T-cell (primary cell): Measurements from ENCODE around the gene RARA. TPM values are rescaled to one million over a fixed set of nuclear protein-coding genes. Genes with fewer than 3 reads are reported as not detected.
A peak's percentile ranks its signal among the peaks of the same experiment; 100 is the strongest.

Experiments used
- ATAC-seq, 4 experiments: fragments of 200-7000 bp in 3 of 4; fragments of 150-1000 bp in 1 of 4; cut with Tn5 transposase; replicated peaks in 1 of 4; 1 replicate in 3 of 4; 2 replicates in 1 of 4; pipeline ENCODE4 v1.10.0; 2021; ENCODE audit warnings: moderate library complexity in 3 of 4, mild to moderate bottlenecking in 2 of 4, moderate number of reproducible peaks in 1 of 4
- CTCF ChIA-PET, 2 donors: fragments of 300-600 bp; sonication (Branson Sonifier 250); formaldehyde crosslinking; loops; one replicate each; lab custom pipeline; 2022; ENCODE audit warnings: antibody characterized with exemption in 2 of 2; lab: Charles Lee
- POLR2A ChIA-PET, 2 donors: fragments of 300-600 bp; sonication (Branson Sonifier 250); formaldehyde crosslinking; loops; one replicate each; lab custom pipeline; 2022; ENCODE audit warnings: antibody characterized with exemption in 2 of 2; lab: Charles Lee
- DNase-seq, 35 experiments: peaks; one replicate each; pipeline versions ENCODE4 v3.0.0 to v3.0.0-alpha.2; 2013 to 2023
- H3K27ac ChIP-seq: one replicate; pipeline ENCODE4 v1.5.1; 2013; ENCODE audit warnings: low read length
- H3K27me3 ChIP-seq, 2 experiments: replicated peaks in 1 of 2; 1 replicate in 1 of 2; 2 replicates in 1 of 2; pipeline versions ENCODE4 v1.6.1 to v1.7.0; 2013; ENCODE audit warnings: low read length in 1 of 2, mixed read lengths in 1 of 2; ENCODE audit not compliant: control insufficient read depth in 2 of 2, insufficient read depth in 2 of 2; ENCODE audit errors: extremely low read depth in 1 of 2
- H3K36me3 ChIP-seq, 2 donors: 1 replicate in 1 of 2; 2 replicates in 1 of 2; pipeline versions ENCODE4 v1.6.1 to v1.7.0; 2013; ENCODE audit warnings: low read length in 1 of 2; ENCODE audit not compliant: control insufficient read depth in 2 of 2, insufficient read depth in 1 of 2; ENCODE audit errors: extremely low read depth in 1 of 2
- H3K4me1 ChIP-seq, 2 experiments: 1 replicate in 1 of 2; 2 replicates in 1 of 2; pipeline versions ENCODE4 v1.6.1 to v1.7.0; 2013; ENCODE audit warnings: low read length in 2 of 2, mixed read lengths in 1 of 2; ENCODE audit not compliant: insufficient read depth in 2 of 2, control insufficient read depth in 1 of 2; ENCODE audit errors: extremely low read depth in 1 of 2
- H3K4me3 ChIP-seq, 2 donors: 1 replicate in 1 of 2; 2 replicates in 1 of 2; pipeline versions ENCODE4 v1.5.1 to v1.7.0; 2013; ENCODE audit warnings: mild to moderate bottlenecking in 2 of 2, low read length in 1 of 2, moderate library complexity in 1 of 2; ENCODE audit not compliant: control insufficient read depth in 1 of 2; ENCODE audit errors: extremely low read depth in 1 of 2
- H3K9me3 ChIP-seq: 2 replicates; pipeline ENCODE4 v1.7.0; 2013
- H3K27ac Mint-ChIP-seq, 2 donors: one replicate each; pipeline ENCODE4 v1.8.0; 2020 to 2021; ENCODE audit warnings: mild to moderate bottlenecking in 2 of 2, mixed read lengths in 2 of 2
- H3K27me3 Mint-ChIP-seq, 2 donors: one replicate each; pipeline ENCODE4 v1.8.0; 2021 to 2022; ENCODE audit warnings: mixed read lengths in 2 of 2
- H3K36me3 Mint-ChIP-seq: one replicate; pipeline ENCODE4 v1.8.0; 2021; ENCODE audit warnings: mixed read lengths
- H3K4me1 Mint-ChIP-seq, 3 donors: one replicate each; pipeline ENCODE4 v1.8.0; 2020 to 2022; ENCODE audit warnings: mixed read lengths in 3 of 3, mild to moderate bottlenecking in 1 of 3
- H3K4me3 Mint-ChIP-seq, 3 donors: one replicate each; pipeline ENCODE4 v1.8.0; 2020 to 2022; ENCODE audit warnings: mild to moderate bottlenecking in 3 of 3, mixed read lengths in 3 of 3, moderate library complexity in 3 of 3
- H3K9me3 Mint-ChIP-seq, 3 donors: one replicate each; pipeline ENCODE4 v1.8.0; 2020 to 2022; ENCODE audit warnings: mixed read lengths in 3 of 3
- WGBS: methylation state at CpG from one replicate; pipeline ENCODE4 v1.1.5; 2013; ENCODE audit warnings: missing lambda C conversion rate; ENCODE audit not compliant: insufficient coverage; 5-methylcytosine and 5-hydroxymethylcytosine counted together
- total RNA-seq, 35 experiments: library from RNA in 6 of 35; stranded (reverse) in 6 of 35; fragments of 120-200 nt in 1 of 35; gene quantifications; one replicate each; pipeline versions ENCODE4 v1.2.1 to v1.2.4 and lab custom pipeline; 2013 to 2026

The RARA gene
- total RNA-seq, 5 donors from 2014 or later (not counting 1 experiment from before 2014, with no cell fraction given) = 46.8 to 90.7 (median 69.1) TPM

- peak overlapping the region; percentile 86 to 92 for H3K27ac Mint-ChIP-seq
- peaks cover 13% of the 10 kb centered on the region for H3K36me3 Mint-ChIP-seq
- under 1% methylated on average over 39 of the region's 55 CpGs for WGBS
- Histone ChIP-seq H3K27ac (peak overlapping the region; percentile 84), H3K27me3 (no peaks in the 10 kb centered on the region), H3K36me3 (peaks cover 5 to 9% of the 10 kb centered on the region in 2 donors), H3K9me3 (no peaks in the 10 kb centered on the region), H3K4me3 (peak overlapping the region; percentile 67 to 72), H3K4me1 (peaks cover 65 to 89% of the 10 kb centered on the region in 2 experiments)
- ChIA-PET POLR2A (interaction anchor here (0.5 to 2.0 kb wide), 9 partner anchors 15 to 217 kb away, joined by 3 to 20 read pairs (median 4); partner anchors contain the start of gene WIPF2 (in 1 of the 2)), CTCF (interaction anchor here in 1 of 2 donors (1.1 to 1.8 kb wide), 5 partner anchors 16 to 41 kb away, joined by 3 to 10 read pairs (median 3); no protein-coding TSS in a partner anchor)
- ATAC-seq (peak; percentile 79 to 82 (median 81)), DNase-seq (peak; percentile 61 to 94 (median 88))
- peaks cover 74 to 80% (median 78%) of the 10 kb centered on the region in 3 donors for H3K4me1 Mint-ChIP-seq
- H3K4me3 Mint-ChIP-seq = peak overlapping the region; percentile 74 to 82 (median 77)
- H3K9me3 Mint-ChIP-seq = no peaks in the 10 kb centered on the region
- H3K27me3 Mint-ChIP-seq = no peaks in the 10 kb centered on the region
Observed at GRCh38 chr17:40340880-40341807, 32.2 kb downstream of the RARA start.

GRCh38 chr17:40341808-40342503 is 33.0 kb downstream of the RARA start:
- Mint-ChIP-seq H3K4me3 (peak overlapping the region; percentile 73 to 77 (median 74)), H3K27ac (peak overlapping the region in 1 of 2 donors; percentile 39), H3K9me3 (no peaks in the 10 kb centered on the region), H3K27me3 (no peaks in the 10 kb centered on the region), H3K36me3 (peaks cover 13% of the 10 kb centered on the region), H3K4me1 (peaks cover 78 to 84% (median 83%) of the 10 kb centered on the region in 3 donors)
- ChIA-PET POLR2A (interaction anchor here (0.6 to 2.0 kb wide), 4 partner anchors 16 to 192 kb away, joined by 7 to 20 read pairs (median 13); no protein-coding TSS in a partner anchor), CTCF (no interaction called here)
- WGBS = 5% methylated on average over 29 of the region's 55 CpGs
- peaks cover 5 to 7% of the 10 kb centered on the region in 2 donors for H3K36me3 ChIP-seq
- H3K4me1 ChIP-seq = peaks cover 63 to 94% of the 10 kb centered on the region in 2 experiments
- peak overlapping the region; percentile 84 for H3K27ac ChIP-seq
- DNase-seq (peak in 5 of 35 experiments; percentile 34 to 62 (median 51)), ATAC-seq (no peak)
- H3K27me3 ChIP-seq = no peaks in the 10 kb centered on the region
- peak overlapping the region; percentile 67 to 72 for H3K4me3 ChIP-seq
- H3K9me3 ChIP-seq = no peaks in the 10 kb centered on the region

GRCh38 chr17:40342504-40343218 is 33.7 kb downstream of the RARA start:
- H3K36me3 Mint-ChIP-seq = peaks cover 13% of the 10 kb centered on the region

GRCh38 chr17:40343219-40344119 is 34.5 kb downstream of the RARA start:
- H3K4me1 Mint-ChIP-seq = peaks cover 77 to 82% (median 82%) of the 10 kb centered on the region in 3 donors
- H3K27me3 Mint-ChIP-seq = no peaks in the 10 kb centered on the region
- DNase-seq (peak in 1 of 35 experiments; percentile 42), ATAC-seq (no peak)
- WGBS = 96% methylated on average over 5 of the region's 15 CpGs
- H3K4me3 Mint-ChIP-seq = peak overlapping the region; percentile 65 to 74 (median 73)
- Histone ChIP-seq H3K9me3 (no peaks in the 10 kb centered on the region), H3K27me3 (no peaks in the 10 kb centered on the region), H3K27ac (peak overlapping the region; percentile 38), H3K36me3 (peaks cover 5 to 9% of the 10 kb centered on the region in 2 donors), H3K4me3 (peak overlapping the region in 1 of 2 donors; percentile 10), H3K4me1 (peaks cover 58 to 94% of the 10 kb centered on the region in 2 experiments)
- peaks cover 13% of the 10 kb centered on the region for H3K36me3 Mint-ChIP-seq
- POLR2A ChIA-PET = interaction anchor here (0.6 to 1.1 kb wide), 5 partner anchors 14 to 267 kb away, joined by 3 to 8 read pairs (median 3); no protein-coding TSS in a partner anchor
- no peaks in the 10 kb centered on the region for H3K9me3 Mint-ChIP-seq
- CTCF ChIA-PET = interaction anchor here in 1 of 2 donors (1.9 kb wide), 1 partner anchor 36 kb away, joined by 6 read pairs; no protein-coding TSS in a partner anchor
- peak overlapping the region; percentile 55 to 86 for H3K27ac Mint-ChIP-seq

More at GRCh38 chr17:40342504-40343218, 33.7 kb downstream of the RARA start:
- H3K27me3 Mint-ChIP-seq = no peaks in the 10 kb centered on the region
- Histone ChIP-seq H3K27ac (no peak overlapping the region), H3K27me3 (no peaks in the 10 kb centered on the region), H3K9me3 (no peaks in the 10 kb centered on the region), H3K4me1 (peaks cover 66 to 94% of the 10 kb centered on the region in 2 experiments), H3K36me3 (peaks cover 5% of the 10 kb centered on the region in 2 donors), H3K4me3 (peak overlapping the region; percentile 19 to 67)
- ChIA-PET CTCF (interaction anchor here in 1 of 2 donors (1.9 kb wide), 1 partner anchor 36 kb away, joined by 6 read pairs; no protein-coding TSS in a partner anchor), POLR2A (interaction anchor here in 1 of 2 donors (0.6 to 2.0 kb wide), 3 partner anchors 17 to 25 kb away, joined by 8 to 20 read pairs (median 10); no protein-coding TSS in a partner anchor)
- no peak for ATAC-seq
- peaks cover 78 to 84% (median 83%) of the 10 kb centered on the region in 3 donors for H3K4me1 Mint-ChIP-seq
- 70% methylated on average over 20 of the region's 38 CpGs for WGBS
- H3K27ac Mint-ChIP-seq = peak overlapping the region; percentile 55 to 73
- DNase-seq = no peak
- peak overlapping the region; percentile 65 to 74 (median 73) for H3K4me3 Mint-ChIP-seq
- H3K9me3 Mint-ChIP-seq = no peaks in the 10 kb centered on the region
